Gastrocnemius medialis (tissue), 4 donors: ENCODE data around the gene STAT1. TPM values are rescaled to one million over a fixed set of nuclear protein-coding genes. Genes with fewer than 3 reads are reported as not detected.

ENCODE experiments used
- ATAC-seq, 2 donors: fragments of 150-250 bp; one replicate each; pipeline ENCODE4 v1.9.1; 2016
- DNase-seq, 2 donors: peaks; one replicate each; pipeline ENCODE4 v3.0.0-alpha.2; 2019
- H3K27ac ChIP-seq, 4 donors: fragments of 200-600 bp; sonication (generic); 1 replicate in 1 of 4; 2 replicates in 3 of 4; pipeline ENCODE4 v1.5.1; 2016 to 2018; ENCODE audit warnings: mild to moderate bottlenecking in 2 of 4, moderate library complexity in 1 of 4
- H3K27me3 ChIP-seq, 3 donors: fragments of 200-600 bp; sonication (generic) in 2 of 3; 1 replicate in 1 of 3; 2 replicates in 2 of 3; pipeline versions ENCODE4 v1.5.1 to v1.6.0; 2016 to 2019; ENCODE audit warnings: mild to moderate bottlenecking in 1 of 3, moderate library complexity in 1 of 3
- H3K36me3 ChIP-seq, 2 donors: fragments of 200-600 bp; sonication (generic) in 1 of 2; one replicate each; pipeline ENCODE4 v1.5.1; 2017 to 2018
- H3K4me1 ChIP-seq, 2 donors: fragments of 200-600 bp; sonication (generic) in 1 of 2; one replicate each; pipeline ENCODE4 v1.5.1; 2016 to 2017; ENCODE audit warnings: mild to moderate bottlenecking in 2 of 2
- H3K4me3 ChIP-seq, 4 donors: fragments of 200-600 bp; sonication (generic) in 3 of 4; 1 replicate in 1 of 4; 2 replicates in 3 of 4; pipeline ENCODE4 v1.5.1; 2016 to 2019; ENCODE audit warnings: mild to moderate bottlenecking in 2 of 4
- H3K9me3 ChIP-seq, 3 donors: fragments of 200-600 bp; sonication (generic) in 2 of 3; 1 replicate in 1 of 3; 2 replicates in 2 of 3; pipeline ENCODE4 v1.5.1; 2016 to 2019
- POLR2A ChIP-seq, 2 donors: fragments of 450-650 bp; IDR thresholded peaks; one replicate each; pipeline ENCODE4 v1.6.1; 2017; ENCODE audit warnings: antibody characterized with exemption in 2 of 2, mild to moderate bottlenecking in 2 of 2, moderate library complexity in 2 of 2
- in situ Hi-C, 4 donors: fragments of 200-750 bp; cut with MboI; loops; one replicate each; pipeline versions ENCODE4 v1.15.0 to v1.8.0; 2017; ENCODE audit warnings: low sequenced_read_pairs in 4 of 4
- intact Hi-C: fragments of 100-400 bp; cut with DNase I; formaldehyde crosslinking; loops from one replicate; pipeline ENCODE4 v1.15.1; 2023; ENCODE audit warnings: low total_unique reads
- total RNA-seq, 4 donors: library from RNA; depleted of rRNA; stranded (reverse); fragments of >200 nt; gene quantifications; one replicate each; pipeline versions ENCODE4 v1.1.0 to v1.2.3, GENCODE V29; 2016
- TF ChIP-seq, protein P1 (sequence below), 5 experiments: fragments of 450-650 bp in 3 of 5; fragments of 200-600 bp in 2 of 5; sonication (generic) in 2 of 5; IDR thresholded peaks in 4 of 5; conservative IDR thresholded peaks in 1 of 5; 1 replicate in 4 of 5; 2 replicates in 1 of 5; pipeline ENCODE4 v1.5.1; 2016 to 2019; ENCODE audit warnings: antibody characterized with exemption in 5 of 5, mild to moderate bottlenecking in 3 of 5, moderate library complexity in 3 of 5

STAT1 gene
- total RNA-seq, 4 donors from 2014 or later = 23.0 to 36.9 (median 28.6) TPM

GRCh38 chr2:190959911-190960788 is 53.8 kb downstream of the STAT1 start:
- TF ChIP-seq, protein P1, sequence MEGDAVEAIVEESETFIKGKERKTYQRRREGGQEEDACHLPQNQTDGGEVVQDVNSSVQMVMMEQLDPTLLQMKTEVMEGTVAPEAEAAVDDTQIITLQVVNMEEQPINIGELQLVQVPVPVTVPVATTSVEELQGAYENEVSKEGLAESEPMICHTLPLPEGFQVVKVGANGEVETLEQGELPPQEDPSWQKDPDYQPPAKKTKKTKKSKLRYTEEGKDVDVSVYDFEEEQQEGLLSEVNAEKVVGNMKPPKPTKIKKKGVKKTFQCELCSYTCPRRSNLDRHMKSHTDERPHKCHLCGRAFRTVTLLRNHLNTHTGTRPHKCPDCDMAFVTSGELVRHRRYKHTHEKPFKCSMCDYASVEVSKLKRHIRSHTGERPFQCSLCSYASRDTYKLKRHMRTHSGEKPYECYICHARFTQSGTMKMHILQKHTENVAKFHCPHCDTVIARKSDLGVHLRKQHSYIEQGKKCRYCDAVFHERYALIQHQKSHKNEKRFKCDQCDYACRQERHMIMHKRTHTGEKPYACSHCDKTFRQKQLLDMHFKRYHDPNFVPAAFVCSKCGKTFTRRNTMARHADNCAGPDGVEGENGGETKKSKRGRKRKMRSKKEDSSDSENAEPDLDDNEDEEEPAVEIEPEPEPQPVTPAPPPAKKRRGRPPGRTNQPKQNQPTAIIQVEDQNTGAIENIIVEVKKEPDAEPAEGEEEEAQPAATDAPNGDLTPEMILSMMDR (IDR thresholded peaks at IDR 0.05 in 4 of 5, conservative IDR thresholded peaks at IDR 0.05 in 1 of 5) = no peak
- no peak for TF ChIP-seq POLR2A (IDR thresholded peaks at IDR 0.05)
- peaks cover 0 to 5% of the 10 kb centered on the region in 2 donors for H3K4me1 ChIP-seq
- intact Hi-C loops = no loop called here
- H3K27ac ChIP-seq = no peak overlapping the region
- H3K4me3 ChIP-seq = no peak overlapping the region
- in situ Hi-C loops = no loop called here
- peaks cover 0 to 14% of the 10 kb centered on the region in 2 donors for H3K36me3 ChIP-seq
- H3K27me3 ChIP-seq = no peaks in the 10 kb centered on the region
- no peaks in the 10 kb centered on the region for H3K9me3 ChIP-seq
- no peak for ATAC-seq
- DNase-seq = no peak

- H3K4me3 ChIP-seq = no peak overlapping the region
- no peak overlapping the region for H3K27ac ChIP-seq
- H3K27me3 ChIP-seq = no peaks in the 10 kb centered on the region
- no peaks in the 10 kb centered on the region for H3K36me3 ChIP-seq
- in situ Hi-C loops = no loop called here
- H3K4me1 ChIP-seq = peaks cover 0 to 2% of the 10 kb centered on the region in 2 donors
- DNase-seq = no peak
- TF ChIP-seq POLR2A (IDR thresholded peaks at IDR 0.05) = no peak
- H3K9me3 ChIP-seq = no peaks in the 10 kb centered on the region
- intact Hi-C loops = no loop called here
- no peak for ATAC-seq
Observed at GRCh38 chr2:190953257-190953656, 60.7 kb downstream of the STAT1 start.

- H3K36me3 ChIP-seq = no peaks in the 10 kb centered on the region
- in situ Hi-C loops = no loop called here
- TF ChIP-seq, protein P1 (IDR thresholded peaks at IDR 0.05 in 4 of 5, conservative IDR thresholded peaks at IDR 0.05 in 1 of 5) = no peak
- no peak for TF ChIP-seq POLR2A (IDR thresholded peaks at IDR 0.05)
- H3K9me3 ChIP-seq = no peaks in the 10 kb centered on the region
- H3K27ac ChIP-seq = no peak overlapping the region
- DNase-seq (no peak), ATAC-seq (no peak)
- H3K4me3 ChIP-seq = no peak overlapping the region
- intact Hi-C loops = no loop called here
- no peaks in the 10 kb centered on the region for H3K27me3 ChIP-seq
- peaks cover 0 to 2% of the 10 kb centered on the region in 2 donors for H3K4me1 ChIP-seq
Observed at GRCh38 chr2:190950566-190950991, 63.4 kb downstream of the STAT1 start.

DNA sequence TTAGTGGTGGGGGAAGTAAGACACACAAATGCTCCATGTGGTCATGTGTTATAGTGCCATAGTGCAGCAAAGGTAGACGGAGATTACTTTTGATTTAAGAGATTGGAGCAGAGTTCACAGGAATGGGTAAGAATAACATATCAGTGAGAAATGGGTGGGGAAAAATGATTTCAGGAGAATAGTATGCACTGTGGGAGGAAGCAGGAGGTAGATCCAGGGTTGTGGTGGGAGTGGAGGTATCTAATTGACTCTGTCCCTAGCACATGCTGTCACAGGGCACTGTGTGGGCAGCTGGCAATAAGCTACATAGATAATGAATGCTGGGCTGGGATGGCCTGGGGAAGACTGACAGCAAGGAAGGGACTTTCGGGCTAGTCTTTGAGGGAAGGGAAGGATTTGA is 65.3 kb downstream of the STAT1 start:
- Histone ChIP-seq H3K27me3 (no peaks in the 10 kb centered on the region), H3K4me3 (no peak overlapping the region), H3K9me3 (no peaks in the 10 kb centered on the region), H3K36me3 (no peaks in the 10 kb centered on the region), H3K27ac (no peak overlapping the region), H3K4me1 (peaks cover 0 to 2% of the 10 kb centered on the region in 2 donors)
- no peak for ATAC-seq
- in situ Hi-C loops = no loop called here
- intact Hi-C loops = no loop called here
- DNase-seq = no peak
- TF ChIP-seq, protein P1 (IDR thresholded peaks at IDR 0.05 in 4 of 5, conservative IDR thresholded peaks at IDR 0.05 in 1 of 5) = no peak
- no peak for TF ChIP-seq POLR2A (IDR thresholded peaks at IDR 0.05)

- DNase-seq (no peak), ATAC-seq (no peak)
- Histone ChIP-seq H3K9me3 (no peaks in the 10 kb centered on the region), H3K36me3 (no peaks in the 10 kb centered on the region), H3K27ac (no peak overlapping the region), H3K27me3 (no peaks in the 10 kb centered on the region), H3K4me3 (no peak overlapping the region), H3K4me1 (peaks cover 0 to 2% of the 10 kb centered on the region in 2 donors)
- TF ChIP-seq, protein P1 (IDR thresholded peaks at IDR 0.05 in 4 of 5, conservative IDR thresholded peaks at IDR 0.05 in 1 of 5) = no peak
- TF ChIP-seq POLR2A (IDR thresholded peaks at IDR 0.05) = no peak
- intact Hi-C loops = no loop called here
- in situ Hi-C loops = no loop called here
Observed at GRCh38 chr2:190947711-190948251, 66.2 kb downstream of the STAT1 start.
